SU-DHL-6 (cell line): ENCODE data around the gene DNM1.

Experiments used
- H2AFZ ChIP-seq: fragments of 200-600 bp; sonication (generic); 2 replicates; pipeline ENCODE4 v1.6.1; 2014; ENCODE audit warnings: low read depth, mild to moderate bottlenecking, moderate library complexity, mixed read lengths, antibody characterized with exemption, low read length; ENCODE audit not compliant: severe bottlenecking
- H3F3A ChIP-seq: fragments of 200-600 bp; shearing (Covaris generic); 2 replicates; pipeline ENCODE4 v1.6.0; 2016; ENCODE audit warnings: antibody characterized with exemption, mild to moderate bottlenecking; ENCODE audit not compliant: insufficient read depth
- H3K27ac ChIP-seq: fragments of 200-600 bp; sonication (generic); 2 replicates; pipeline ENCODE4 v1.5.1; 2016; ENCODE audit warnings: low read depth, mild to moderate bottlenecking, low read length, moderate library complexity, mixed read lengths
- H3K27me3 ChIP-seq: fragments of 200-600 bp; sonication (generic), shearing (Covaris generic); 2 replicates; pipeline ENCODE4 v1.6.0; 2014; ENCODE audit warnings: mild to moderate bottlenecking, low read length
- H3K36me3 ChIP-seq: fragments of 200-600 bp; sonication (generic); 2 replicates; pipeline ENCODE4 v1.6.1; 2014; ENCODE audit warnings: mild to moderate bottlenecking, low read length, mixed read lengths
- H3K4me2 ChIP-seq: fragments of 300-600, 200-600 bp; shearing (Covaris generic), sonication (generic); 2 replicates; pipeline ENCODE4 v1.6.0; 2014; ENCODE audit warnings: low read length, low read depth, mild to moderate bottlenecking; ENCODE audit not compliant: poor library complexity, severe bottlenecking
- H3K4me3 ChIP-seq: fragments of 200-600 bp; sonication (generic); 2 replicates; pipeline ENCODE4 v1.5.1; 2014; ENCODE audit warnings: antibody characterized with exemption, low read length, mild to moderate bottlenecking, mixed read lengths; ENCODE audit not compliant: insufficient read depth, poor library complexity, severe bottlenecking
- H3K79me2 ChIP-seq: fragments of 200-600 bp; sonication (generic); 2 replicates; pipeline ENCODE4 v1.6.1; 2014; ENCODE audit warnings: mild to moderate bottlenecking, low read length, moderate library complexity; ENCODE audit not compliant: insufficient read depth
- H3K9ac ChIP-seq: fragments of 200-600 bp; sonication (generic); 2 replicates; pipeline ENCODE4 v1.7.0; 2014; ENCODE audit warnings: mild to moderate bottlenecking, low read length
- H3K9me2 ChIP-seq: fragments of 200-600 bp; sonication (generic); replicated peaks from 2 replicates; pipeline ENCODE4 v1.6.1; 2014; ENCODE audit warnings: low read length; ENCODE audit not compliant: insufficient read depth
- H3K9me3 ChIP-seq: fragments of 200-600 bp; sonication (generic); 2 replicates; pipeline ENCODE4 v1.6.1; 2014; ENCODE audit warnings: low read length, mixed read lengths; ENCODE audit not compliant: insufficient read depth
- H4K20me1 ChIP-seq: fragments of 200-600 bp; sonication (generic); 2 replicates; pipeline ENCODE4 v1.6.1; 2014; ENCODE audit warnings: low read depth, mild to moderate bottlenecking, antibody characterized with exemption, low read length, moderate library complexity, mixed read lengths
- CTCF ChIP-seq: fragments of 200-600 bp; sonication (generic); IDR thresholded peaks from one replicate; pipeline ENCODE4 v1.5.1; 2017; ENCODE audit warnings: antibody characterized with exemption, mild to moderate bottlenecking, low read length, moderate library complexity; ENCODE audit not compliant: insufficient read depth, poor library complexity, severe bottlenecking
- EZH2phosphoT487 ChIP-seq: fragments of 200-600 bp; sonication (generic), shearing (Covaris generic); conservative IDR thresholded peaks from 2 replicates; pipeline ENCODE4 v1.6.1; 2018; ENCODE audit warnings: mild to moderate bottlenecking, antibody characterized with exemption, low read length, moderate library complexity, mixed read lengths

Gene DNM1

GRCh38 chr9:128244837-128245231 lies 41.7 kb downstream of the DNM1 start:
- H3F3A ChIP-seq: 0 out of 2 replicates have a peak, but pooled peaks cover 3% of the 10 kb centered on the region
- no peak overlapping the region for H3K9ac ChIP-seq
- no peak overlapping the region for H2AFZ ChIP-seq
- TF ChIP-seq EZH2phosphoT487: no peak
- no peak for TF ChIP-seq CTCF
- H3K9me3 ChIP-seq: no peaks in the 10 kb centered on the region
- H3K27me3 ChIP-seq: no peaks in the 10 kb centered on the region
- H3K27ac ChIP-seq: no peak overlapping the region
- no peaks in the 10 kb centered on the region for H4K20me1 ChIP-seq
- no peak overlapping the region for H3K4me3 ChIP-seq
- H3K36me3 ChIP-seq: no peaks in the 10 kb centered on the region
- no peaks in the 10 kb centered on the region for H3K79me2 ChIP-seq
- no peaks in the 10 kb centered on the region for H3K9me2 ChIP-seq
- H3K4me2 ChIP-seq: no peak overlapping the region

DNA sequence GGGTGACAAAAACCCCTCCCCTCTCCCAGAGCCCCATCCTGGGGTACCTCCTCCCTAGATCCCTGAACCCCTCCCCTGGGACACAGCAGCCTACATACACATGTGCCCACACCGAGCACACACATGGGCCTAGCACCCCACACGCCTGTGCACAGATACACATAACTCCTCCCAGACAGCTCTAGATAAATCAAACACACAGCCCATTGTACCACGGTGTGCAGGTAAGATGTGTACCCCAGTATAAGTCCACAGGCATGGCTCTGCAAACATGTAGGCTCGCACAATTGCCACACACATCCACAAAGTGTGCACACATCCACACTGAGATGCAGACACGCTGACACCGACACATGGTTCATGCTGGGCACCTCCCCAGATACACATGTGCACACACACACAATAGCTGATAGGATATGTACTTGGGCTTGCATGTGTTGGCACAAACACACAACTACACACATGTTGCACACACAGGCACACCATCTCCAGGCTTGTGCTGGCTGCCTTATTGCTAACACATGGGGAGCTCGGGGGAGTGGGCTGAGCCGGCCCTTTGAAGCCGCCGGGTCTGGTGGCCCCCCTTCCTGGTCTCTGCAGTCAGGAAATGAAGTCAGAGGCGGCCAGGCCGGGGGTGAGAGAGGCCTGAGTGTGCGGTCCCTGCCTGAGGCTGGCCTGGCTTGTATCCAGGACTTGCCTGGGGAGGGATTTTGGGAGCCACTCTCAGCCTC lies 42.4 kb downstream of the DNM1 start:
- H2AFZ ChIP-seq: no peak overlapping the region
- H3K27ac ChIP-seq: no peak overlapping the region
- no peak overlapping the region for H3K4me3 ChIP-seq
- H3K4me2 ChIP-seq: no peak overlapping the region
- no peak for TF ChIP-seq EZH2phosphoT487
- TF ChIP-seq CTCF: no peak
- H3K27me3 ChIP-seq: no peaks in the 10 kb centered on the region
- H3K79me2 ChIP-seq: no peaks in the 10 kb centered on the region
- H3K9me2 ChIP-seq: no peaks in the 10 kb centered on the region
- H3F3A ChIP-seq: 0 out of 2 replicates have a peak, but pooled peaks cover 3% of the 10 kb centered on the region
- no peaks in the 10 kb centered on the region for H3K9me3 ChIP-seq
- no peaks in the 10 kb centered on the region for H4K20me1 ChIP-seq
- no peaks in the 10 kb centered on the region for H3K36me3 ChIP-seq
- no peak overlapping the region for H3K9ac ChIP-seq

DNA sequence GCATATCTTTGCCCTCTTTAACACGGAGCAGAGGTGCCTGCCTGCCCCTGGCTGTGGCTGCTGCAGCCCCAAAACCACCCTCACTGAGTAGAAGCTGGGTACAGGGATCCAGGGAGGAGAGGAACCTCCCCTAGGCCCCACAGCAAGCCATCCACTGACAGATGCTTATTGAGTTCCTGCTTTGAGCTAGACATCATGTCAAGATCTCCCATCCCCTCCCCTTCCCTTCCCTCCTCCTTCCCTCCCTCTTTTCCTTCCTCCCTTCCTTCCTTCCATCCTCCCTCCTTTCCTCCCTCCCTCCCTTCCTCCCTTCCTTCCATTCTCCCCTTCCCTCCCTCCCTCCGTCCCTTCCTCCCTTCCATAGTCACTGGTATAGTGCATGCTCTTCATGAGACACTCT lies 43.3 kb downstream of the DNM1 start:
- H3K27ac ChIP-seq: no peak overlapping the region
- no peak overlapping the region for H3K4me2 ChIP-seq
- no peaks in the 10 kb centered on the region for H3K9me3 ChIP-seq
- TF ChIP-seq EZH2phosphoT487 (no peak), CTCF (no peak)
- H3K9me2 ChIP-seq: no peaks in the 10 kb centered on the region
- no peaks in the 10 kb centered on the region for H3K27me3 ChIP-seq
- H3K4me3 ChIP-seq: no peak overlapping the region
- H4K20me1 ChIP-seq: no peaks in the 10 kb centered on the region
- H2AFZ ChIP-seq: no peak overlapping the region
- H3F3A ChIP-seq: 0 out of 2 replicates have a peak, but pooled peaks cover 3% of the 10 kb centered on the region
- H3K79me2 ChIP-seq: no peaks in the 10 kb centered on the region
- no peaks in the 10 kb centered on the region for H3K36me3 ChIP-seq
- no peak overlapping the region for H3K9ac ChIP-seq
